ENCODE measurements around the gene RNF146.
"Not testable (repeated sequence)": the region's sequence is repeated elsewhere in the genome, so short reads cannot be mapped to it uniquely, and the experiment has no call there.

The RNF146 gene

GRCh38 chr6:127328043-127328609, 61.5 kb downstream of the RNF146 start:
- TF ChIP-seq, protein P1, sequence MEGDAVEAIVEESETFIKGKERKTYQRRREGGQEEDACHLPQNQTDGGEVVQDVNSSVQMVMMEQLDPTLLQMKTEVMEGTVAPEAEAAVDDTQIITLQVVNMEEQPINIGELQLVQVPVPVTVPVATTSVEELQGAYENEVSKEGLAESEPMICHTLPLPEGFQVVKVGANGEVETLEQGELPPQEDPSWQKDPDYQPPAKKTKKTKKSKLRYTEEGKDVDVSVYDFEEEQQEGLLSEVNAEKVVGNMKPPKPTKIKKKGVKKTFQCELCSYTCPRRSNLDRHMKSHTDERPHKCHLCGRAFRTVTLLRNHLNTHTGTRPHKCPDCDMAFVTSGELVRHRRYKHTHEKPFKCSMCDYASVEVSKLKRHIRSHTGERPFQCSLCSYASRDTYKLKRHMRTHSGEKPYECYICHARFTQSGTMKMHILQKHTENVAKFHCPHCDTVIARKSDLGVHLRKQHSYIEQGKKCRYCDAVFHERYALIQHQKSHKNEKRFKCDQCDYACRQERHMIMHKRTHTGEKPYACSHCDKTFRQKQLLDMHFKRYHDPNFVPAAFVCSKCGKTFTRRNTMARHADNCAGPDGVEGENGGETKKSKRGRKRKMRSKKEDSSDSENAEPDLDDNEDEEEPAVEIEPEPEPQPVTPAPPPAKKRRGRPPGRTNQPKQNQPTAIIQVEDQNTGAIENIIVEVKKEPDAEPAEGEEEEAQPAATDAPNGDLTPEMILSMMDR (conservative IDR thresholded peaks at IDR 0.05): no peak
- TF ChIP-seq ZFX (IDR thresholded peaks at IDR 0.05): no peak
- H3K27ac ChIP-seq: no peak overlapping the region

DNA sequence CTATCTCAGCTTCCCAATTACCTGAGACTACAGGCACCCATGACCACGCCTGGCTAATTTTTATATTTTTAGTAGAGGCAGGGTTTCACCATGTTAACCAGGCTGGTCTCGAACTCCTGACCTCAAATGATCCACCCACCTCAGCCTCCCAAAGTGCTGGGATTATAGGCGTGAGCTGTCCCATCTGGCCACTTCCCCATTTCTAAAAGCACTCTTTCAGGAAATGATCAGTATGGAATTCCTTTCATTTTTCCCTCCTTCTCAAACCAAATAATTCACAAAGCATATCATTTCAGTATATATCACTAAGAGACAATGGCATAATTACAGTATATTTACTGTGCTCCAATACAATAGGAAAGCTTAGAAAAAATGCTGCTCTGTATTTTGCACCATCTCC, 64.6 kb downstream of the RNF146 start:
- not testable (repeated sequence) for H3K27ac ChIP-seq

GRCh38 chr6:127332383-127332961, 65.8 kb downstream of the RNF146 start:
- no peak overlapping the region for H3K27ac ChIP-seq
- no peak for TF ChIP-seq ZFX (IDR thresholded peaks at IDR 0.05)
- TF ChIP-seq, protein P1 (conservative IDR thresholded peaks at IDR 0.05): no peak

Data from C4-2B (cell line).